NCI-H2196 (cell line): ENCODE measurements around the gene SLC12A7.

Experiments
- DNase-seq: peaks from one replicate; lab custom pipeline; 2025; ENCODE audit not compliant: unreplicated experiment; lab: John Stamatoyannopoulos, UW

SLC12A7 gene

GRCh38 chr5:1141834-1142233 is 30.0 kb upstream of the SLC12A7 start:
- DNase-seq: peak; percentile 53

DNA sequence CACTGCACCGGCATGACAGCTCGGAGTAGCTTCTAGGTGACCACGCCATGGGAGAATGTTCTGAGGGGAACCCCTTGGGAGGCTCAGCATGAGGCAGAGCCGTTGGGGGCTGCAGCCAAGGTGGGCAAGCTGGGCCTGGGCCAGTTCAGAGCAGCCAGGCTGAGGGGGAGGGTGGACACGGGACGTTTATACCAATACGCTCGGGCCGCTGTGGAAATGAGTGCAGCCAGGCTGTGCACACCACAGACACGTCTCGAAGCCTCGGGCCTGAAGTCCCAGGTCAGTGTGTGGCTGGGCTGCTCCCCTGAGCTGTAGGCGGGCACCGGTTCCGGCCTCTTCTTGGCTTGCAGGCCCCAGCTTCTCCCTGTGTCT is 28.9 kb upstream of the SLC12A7 start:
- no peak for DNase-seq

DNA sequence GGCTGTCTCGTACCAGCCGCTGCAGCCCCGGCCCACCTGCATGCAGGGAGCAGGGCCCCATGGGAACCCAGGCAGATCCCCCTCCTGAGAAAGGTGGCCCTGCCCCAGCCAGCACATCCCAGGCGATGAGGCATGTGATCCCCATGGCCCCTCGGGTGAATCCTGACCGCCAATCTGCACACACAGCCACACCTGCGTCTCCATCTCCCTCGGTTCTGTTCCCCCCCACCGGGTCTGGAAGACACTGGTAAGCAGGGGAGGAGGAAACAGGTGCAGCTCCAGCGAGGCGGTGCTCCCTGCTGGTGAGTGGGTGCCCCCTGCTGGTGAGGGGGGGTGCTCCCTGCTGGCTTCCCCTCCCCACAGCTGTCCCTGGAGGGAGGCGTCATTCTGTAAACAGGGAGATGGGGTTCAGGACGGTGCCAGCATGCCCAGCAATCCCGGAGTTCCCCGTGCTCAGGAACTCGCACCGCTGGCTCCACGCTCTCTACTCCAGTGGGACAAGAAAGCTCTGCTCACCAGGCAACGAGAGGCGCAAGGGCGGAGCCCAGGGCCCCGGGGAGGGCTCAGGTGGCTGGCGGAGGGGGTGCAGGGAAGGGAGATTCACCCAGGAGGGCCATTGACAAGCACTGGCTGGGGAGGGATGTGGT is 28.4 kb upstream of the SLC12A7 start:
- peak; percentile 90 for DNase-seq

DNA sequence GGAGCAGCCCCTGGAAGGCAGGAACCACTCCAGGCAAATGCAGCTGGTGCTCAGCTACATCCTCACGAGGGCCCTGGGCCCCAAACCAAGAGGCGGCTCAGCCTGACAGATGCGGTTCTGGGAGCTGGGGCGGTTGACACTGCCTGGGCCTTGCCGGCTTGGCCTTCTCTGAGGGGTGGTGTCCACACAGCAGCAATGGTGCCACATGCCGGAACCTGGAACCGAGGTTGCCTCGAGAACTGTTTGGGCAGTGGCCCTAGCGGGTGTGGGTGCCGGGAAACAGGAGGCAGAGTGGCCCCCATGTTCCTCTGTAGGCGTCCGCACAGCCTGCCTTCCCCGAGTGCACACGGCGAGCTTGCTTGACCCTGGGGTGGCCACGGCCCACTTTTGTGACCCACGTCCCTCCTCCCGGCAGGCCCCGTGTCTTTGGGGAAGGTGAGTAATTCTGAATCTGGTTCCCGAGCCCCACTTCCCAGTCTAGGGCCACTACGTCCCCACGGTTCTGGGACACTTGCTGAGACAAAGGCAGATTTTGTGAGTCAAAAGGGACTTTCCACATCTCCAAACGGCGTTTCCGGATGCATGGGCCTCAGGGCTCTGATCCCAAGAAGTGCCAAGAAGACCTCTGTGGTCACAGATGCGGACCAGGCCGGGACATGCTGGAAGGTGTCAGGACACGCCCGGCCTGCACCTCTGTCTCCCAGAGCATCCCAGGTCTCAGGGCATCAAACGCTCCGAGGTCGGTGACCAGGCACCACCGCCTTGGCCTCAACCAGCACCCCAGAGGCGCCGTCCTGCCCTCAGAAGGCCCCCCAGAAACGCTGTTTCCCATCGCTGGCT is 27.7 kb upstream of the SLC12A7 start:
- no peak for DNase-seq

- no peak for DNase-seq
Observed at GRCh38 chr5:1138445-1139245, 26.8 kb upstream of the SLC12A7 start.

- no peak for DNase-seq
Observed at GRCh38 chr5:1137567-1138444, 25.9 kb upstream of the SLC12A7 start.

DNA sequence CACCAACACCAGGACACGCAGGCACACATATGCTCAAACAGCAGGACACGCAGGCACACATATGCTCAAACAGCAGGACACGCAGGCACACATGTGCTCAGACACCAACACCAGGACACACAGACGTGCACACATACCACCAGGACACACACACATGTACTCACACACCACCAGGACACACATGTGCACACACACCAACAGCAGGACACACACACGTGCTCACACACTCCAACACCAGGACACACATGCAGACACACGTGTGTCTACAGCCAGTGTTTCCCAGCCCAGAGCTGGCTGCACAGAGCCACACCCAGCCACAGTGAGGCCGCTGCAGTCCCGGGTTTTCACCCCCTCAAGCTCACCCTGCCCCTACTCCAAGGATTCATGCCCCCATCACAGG is 25.0 kb upstream of the SLC12A7 start:
- DNase-seq: no peak

- no peak for DNase-seq
Observed at GRCh38 chr5:1135696-1136525, 24.0 kb upstream of the SLC12A7 start.

DNA sequence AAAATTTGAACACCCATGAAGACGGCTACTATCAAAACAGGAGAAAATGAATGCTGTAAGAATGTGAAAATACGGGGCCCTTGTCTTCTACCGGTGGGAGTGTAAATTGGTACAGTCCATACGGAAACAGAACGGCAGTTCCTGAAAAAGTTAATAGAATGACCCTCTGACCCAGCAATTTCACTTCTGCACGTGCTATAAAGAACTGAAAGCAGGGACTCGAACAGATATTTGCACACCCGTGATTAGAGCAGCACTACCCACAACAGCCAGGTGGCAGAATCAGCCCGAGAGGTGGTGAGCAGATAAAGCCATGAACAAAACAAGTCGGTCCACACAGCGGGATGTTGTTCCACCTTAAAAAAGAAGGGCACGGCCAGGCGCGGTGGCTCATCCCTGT is 22.6 kb upstream of the SLC12A7 start:
- no peak for DNase-seq

GRCh38 chr5:1133510-1134201 is 21.8 kb upstream of the SLC12A7 start:
- no peak for DNase-seq

DNA sequence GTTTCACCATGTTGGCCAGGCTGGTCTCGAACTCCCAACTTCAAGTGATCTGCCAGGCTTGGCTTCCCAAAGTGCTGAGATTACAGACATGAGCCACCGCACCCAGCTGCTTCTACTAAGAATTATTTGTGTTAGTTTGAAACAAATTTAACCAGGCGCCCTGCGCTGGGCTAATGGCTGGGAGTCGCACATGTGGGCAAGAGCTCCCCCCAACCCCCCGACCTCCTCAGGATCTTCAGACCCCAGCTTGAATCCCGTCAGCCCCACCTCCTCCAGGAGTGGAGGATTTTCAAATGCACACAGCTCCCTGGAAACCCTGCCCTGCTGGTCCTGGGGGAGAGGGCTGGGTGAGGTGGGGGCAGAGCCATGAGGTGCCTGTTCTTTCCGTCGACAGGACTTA is 21.2 kb upstream of the SLC12A7 start:
- DNase-seq: no peak

GRCh38 chr5:1132570-1132969 is 20.7 kb upstream of the SLC12A7 start:
- DNase-seq: no peak

- no peak for DNase-seq
Observed at GRCh38 chr5:1131726-1132125, 19.9 kb upstream of the SLC12A7 start.

DNA sequence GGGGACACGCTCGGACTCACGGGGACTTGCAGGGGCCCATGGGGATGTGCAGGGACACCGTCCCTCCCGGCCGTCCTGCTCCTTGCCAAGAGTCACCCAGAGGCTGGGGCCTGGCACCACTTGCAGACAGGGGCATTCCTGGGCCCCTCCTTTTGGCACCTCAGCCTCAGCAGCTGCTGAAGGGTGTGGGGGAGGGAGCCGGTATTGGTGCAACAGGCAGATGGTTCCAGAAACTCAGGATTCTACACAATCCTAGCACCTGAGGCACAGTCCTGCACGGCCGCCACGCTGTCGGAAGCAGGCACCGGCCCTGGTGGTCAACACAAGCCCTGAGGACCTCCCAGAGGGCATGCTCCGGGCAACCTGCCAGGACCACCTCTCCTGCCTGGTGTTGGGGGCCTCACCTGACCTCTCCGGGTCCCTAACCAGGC is 19.3 kb upstream of the SLC12A7 start:
- no peak for DNase-seq

DNA sequence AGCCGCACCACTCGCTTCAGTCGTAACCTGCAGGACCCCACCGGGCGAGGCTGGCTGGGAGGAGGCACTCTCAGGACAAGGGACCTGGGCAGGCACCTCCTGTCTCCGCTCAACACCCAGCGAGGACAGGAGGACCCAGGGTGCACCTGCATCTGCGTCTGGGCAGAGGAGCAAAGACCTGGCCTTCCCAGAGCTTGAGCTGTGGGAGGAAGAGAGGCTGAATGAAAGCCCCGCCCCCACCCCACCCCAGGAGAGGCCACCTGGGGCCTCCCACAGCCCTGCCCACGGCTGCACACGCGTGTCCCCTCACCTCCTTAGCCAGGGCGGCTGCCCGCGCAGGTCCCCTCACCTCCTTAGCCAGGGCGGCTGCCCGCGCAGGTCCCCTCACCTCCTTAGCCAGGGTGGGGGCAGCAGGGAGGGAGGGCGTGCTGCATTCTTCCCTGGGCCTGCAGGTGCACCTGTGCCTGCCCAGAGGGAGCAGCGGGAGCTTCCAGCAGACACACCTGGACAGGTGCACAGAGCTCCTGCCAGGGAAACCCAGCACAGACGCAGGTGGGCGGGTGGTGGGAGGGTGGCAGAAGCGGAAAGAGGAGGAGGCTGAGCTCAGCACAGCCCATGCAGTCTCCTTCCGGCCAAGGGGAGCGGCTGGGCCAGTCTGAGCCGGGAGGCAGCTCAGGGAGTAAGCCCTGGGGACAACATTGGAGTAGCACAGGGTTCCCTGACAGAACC is 18.5 kb upstream of the SLC12A7 start:
- peak; percentile 93 for DNase-seq

DNA sequence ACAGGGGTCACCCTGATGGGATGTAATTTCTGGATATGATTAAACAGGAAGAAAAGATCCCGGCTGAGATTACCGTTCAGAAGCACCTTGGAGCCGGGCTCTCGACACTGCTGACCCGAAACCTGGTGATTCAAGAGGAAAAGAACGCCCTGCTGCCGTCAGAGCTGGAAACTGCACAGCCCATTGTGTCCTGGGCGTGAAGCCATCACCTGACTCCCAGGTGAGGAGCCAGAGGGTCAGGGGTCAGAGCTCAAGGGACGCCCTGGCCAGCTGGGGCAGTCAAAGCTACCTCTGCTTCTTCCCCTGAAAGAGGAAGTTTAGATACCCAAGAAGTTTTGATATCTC is 17.8 kb upstream of the SLC12A7 start:
- DNase-seq: peak; percentile 77

GRCh38 chr5:1128977-1129710 is 17.3 kb upstream of the SLC12A7 start:
- no peak for DNase-seq
